HG03108 (cell line): ENCODE data around the gene B9D1.
A peak's percentile ranks its signal among the peaks of the same experiment; 100 is the strongest.

ENCODE experiments used
- ATAC-seq: cut with Tn5 transposase; IDR thresholded peaks from one replicate; pipeline ENCODE4 v1.9.1; 2021; ENCODE audit warnings: moderate library complexity; ENCODE audit not compliant: unreplicated experiment

Gene B9D1, protein sequence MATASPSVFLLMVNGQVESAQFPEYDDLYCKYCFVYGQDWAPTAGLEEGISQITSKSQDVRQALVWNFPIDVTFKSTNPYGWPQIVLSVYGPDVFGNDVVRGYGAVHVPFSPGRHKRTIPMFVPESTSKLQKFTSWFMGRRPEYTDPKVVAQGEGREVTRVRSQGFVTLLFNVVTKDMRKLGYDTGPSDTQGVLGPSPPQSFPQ

DNA sequence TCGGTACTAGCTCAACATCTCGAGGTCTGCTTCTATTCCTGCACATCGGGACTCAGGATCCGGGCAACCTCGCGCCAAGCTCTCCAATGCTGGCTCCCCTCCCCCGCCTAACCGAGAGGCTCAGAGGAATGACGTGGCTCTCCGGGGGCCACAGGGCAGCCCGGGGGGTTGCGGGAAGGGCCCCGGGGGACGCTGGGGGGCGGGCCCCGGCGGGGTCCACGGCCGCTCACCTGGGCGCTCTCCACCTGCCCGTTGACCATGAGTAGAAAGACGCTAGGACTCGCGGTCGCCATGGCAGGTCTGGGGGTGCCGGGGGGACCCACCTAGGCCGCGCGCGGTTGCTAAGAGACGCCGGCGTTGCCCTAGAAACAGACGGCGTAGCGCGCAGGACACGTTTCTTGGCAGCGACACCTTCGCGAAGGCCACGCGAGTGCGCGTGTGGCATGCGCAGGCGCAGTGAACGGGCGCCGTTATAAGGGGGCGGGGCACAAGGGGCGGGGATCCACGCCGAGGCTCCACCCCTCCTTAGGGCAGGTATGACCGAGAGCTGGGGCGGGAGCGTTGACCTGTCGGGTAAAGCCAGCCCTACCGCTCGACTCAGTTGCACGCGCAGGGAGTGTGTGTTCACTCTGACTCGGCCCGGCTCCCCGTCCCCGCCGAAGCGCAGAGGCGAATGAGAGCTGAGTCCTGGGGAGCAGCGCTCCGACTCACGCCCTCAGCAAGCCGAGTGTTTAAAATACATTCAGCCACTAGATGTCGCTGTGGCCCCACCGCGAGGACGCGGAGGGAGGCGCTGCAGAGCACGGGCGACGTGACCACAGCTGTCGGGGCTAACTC, at the start of gene B9D1:
Gene B9D1 (minus strand): TSS at position 447 of the 837 bp plus-strand sequence. CDS start 154 bp downstream, at position 293.
- peak; percentile 66 for ATAC-seq

DNA sequence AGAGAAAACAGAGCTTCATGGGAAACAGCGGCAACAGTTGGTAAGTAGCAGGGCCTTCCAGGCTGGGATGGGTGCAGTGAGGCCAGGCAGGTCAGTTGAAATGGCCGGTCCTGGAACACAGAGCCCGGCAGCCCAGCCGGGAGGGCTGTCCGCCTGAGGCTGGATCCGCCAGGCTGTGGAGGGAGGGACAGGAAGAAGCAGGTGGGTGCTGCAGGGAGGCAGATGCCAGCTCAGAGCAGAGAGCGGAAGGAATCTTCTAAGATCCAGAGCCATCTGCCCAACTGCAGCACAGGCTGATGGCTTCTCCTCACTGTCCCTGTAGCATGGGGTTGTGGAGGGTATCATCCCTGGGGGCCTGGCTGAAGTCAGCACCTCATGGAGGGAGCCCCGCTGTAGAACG, 49.1 kb upstream of the B9D1 start:
- no peak for ATAC-seq

DNA sequence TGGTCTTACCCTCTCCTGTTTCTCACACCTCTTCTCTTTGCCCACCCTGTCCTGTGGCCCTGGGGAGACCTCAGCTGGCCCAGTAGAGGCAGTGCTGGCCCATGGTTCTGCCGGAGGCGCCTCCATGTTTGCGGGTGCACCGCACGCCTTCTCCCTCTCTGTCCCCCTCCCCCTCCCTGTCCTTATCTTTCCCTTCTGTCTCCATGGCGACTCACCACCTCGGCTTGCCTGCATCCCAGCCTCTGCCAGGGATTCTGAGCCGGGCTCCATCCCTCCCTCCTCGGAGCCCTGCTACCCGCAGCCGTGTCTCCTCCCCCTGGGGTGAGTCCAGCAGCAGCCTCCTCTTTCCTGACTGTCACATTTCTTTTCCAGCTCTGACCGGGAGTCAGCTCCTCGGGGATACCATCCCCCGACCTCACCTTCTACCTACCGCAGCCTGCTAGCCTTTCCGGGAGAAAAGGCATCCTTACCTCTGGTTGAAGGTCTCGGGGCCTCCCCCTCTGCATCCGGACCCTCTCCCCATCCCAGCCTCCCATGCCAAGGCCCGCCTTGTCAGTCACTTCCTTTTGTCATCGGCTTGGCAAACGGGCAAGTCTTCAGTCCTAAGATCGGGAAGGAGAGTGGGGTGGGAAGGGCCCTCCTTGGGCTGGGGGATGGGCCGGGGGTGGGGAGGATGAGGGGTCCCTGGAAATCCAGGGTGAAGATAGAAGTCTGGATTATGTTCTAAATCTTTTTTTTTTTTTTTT, 48.5 kb upstream of the B9D1 start, which contains the start of gene RNF112:
Gene RNF112 (plus strand): TSS at position 358 of the 746 bp plus-strand sequence. CDS start 177 bp downstream, at position 535.
- ATAC-seq, result no peak

DNA sequence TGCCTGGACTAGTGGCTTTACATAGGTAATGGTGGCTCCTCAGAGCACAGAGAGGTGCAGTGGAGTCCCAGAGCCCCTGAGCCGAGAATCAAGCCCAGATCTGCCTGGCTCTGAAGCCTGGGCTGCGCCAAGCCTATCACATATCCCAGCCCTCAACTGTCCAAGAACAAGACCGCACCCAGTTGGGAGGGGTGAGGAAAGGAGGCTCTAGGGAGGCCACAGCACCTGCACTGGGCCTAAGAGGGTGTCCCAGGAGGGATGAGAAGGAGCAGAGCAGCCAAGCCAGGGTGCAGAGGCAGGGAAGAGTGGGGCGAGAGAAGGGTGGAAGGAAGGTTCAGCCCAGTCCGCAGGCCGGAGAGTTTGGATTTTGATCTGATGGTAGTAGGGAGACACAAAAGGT, 47.6 kb upstream of the B9D1 start:
- no peak for ATAC-seq

DNA sequence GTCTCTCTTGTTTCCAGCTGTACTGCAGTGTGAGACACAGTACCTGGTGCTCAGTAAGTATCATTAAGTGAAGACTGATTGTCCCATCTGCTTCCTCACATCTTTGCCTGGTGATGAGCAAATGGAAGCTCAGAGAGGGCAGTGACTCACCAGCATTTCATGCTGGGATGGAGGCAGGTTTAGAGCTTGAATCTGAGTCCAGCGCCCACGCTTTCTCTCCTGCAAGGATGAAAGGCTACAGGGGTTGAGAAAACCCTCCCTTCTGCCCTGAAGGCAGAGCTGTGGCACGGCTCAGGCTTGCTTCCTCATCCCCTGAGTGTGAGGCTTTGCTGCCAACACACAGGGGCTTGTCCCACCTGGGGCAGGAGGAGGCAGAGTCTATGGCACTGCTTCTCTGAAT, 47.0 kb upstream of the B9D1 start:
- no peak for ATAC-seq

- no peak for ATAC-seq
Observed at GRCh38 chr17:19409066-19409465, 46.5 kb upstream of the B9D1 start.

GRCh38 chr17:19408346-19408710, 45.8 kb upstream of the B9D1 start:
- ATAC-seq, result no peak

GRCh38 chr17:19407601-19408345, 45.2 kb upstream of the B9D1 start:
- no peak for ATAC-seq

DNA sequence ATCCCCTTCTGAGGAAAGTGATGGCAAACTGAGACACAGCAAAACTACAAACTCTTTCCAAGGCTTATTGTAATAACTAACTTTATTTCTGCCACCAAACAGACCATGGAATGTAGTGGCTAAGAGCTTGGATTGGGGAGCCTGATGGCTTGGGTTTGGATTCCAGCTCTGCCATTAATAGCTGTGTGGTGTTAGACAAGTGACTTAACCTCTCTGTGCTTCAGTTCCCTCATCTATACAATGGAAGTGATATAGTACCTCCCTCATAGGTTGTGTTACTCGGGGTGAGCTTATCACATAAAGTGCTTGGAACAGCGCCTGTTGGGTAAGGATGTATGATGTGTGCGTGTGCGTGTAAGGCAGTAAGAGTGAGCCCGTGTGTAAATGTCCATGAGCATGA, 42.6 kb upstream of the B9D1 start:
- no peak for ATAC-seq

DNA sequence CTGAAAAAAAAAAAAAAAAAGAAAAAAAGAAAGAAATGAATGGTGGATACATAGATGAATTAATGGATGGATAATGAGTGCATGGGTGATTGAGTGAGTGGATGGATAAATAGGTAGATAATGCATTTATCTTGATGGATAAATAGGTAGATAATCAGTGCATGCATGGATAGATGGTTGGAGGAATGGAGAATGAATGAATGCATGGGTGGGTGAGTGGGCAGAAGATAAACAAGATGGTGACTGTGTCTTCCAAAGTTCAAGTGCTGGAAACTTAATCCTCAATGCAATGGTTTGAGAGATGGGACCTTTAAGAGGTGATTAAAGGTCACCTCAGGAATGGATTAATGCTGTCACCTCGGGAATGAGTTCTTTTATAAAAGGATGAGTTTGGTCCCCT, 41.7 kb upstream of the B9D1 start:
- ATAC-seq, result no peak

DNA sequence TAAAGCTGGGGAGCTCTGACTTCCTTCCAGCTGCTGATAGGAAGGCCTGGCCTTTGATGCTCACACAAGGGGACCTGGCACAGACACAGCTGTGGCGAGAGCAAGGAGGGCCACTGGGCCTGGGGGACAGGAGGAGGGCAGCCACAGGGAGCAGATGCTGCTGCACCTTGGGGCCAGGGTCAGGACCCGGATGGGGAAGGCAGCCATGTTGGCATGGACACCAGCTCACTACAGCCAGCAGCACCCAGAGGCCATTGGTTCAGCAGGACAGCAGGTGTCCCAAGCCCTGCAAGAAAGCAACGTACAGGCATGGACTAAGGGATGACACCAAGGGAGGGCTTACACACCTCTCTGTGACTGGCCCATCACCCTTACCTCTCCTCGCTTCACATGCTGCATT, 40.5 kb upstream of the B9D1 start:
- ATAC-seq, result no peak

GRCh38 chr17:19402171-19402570, 39.6 kb upstream of the B9D1 start:
- no peak for ATAC-seq

DNA sequence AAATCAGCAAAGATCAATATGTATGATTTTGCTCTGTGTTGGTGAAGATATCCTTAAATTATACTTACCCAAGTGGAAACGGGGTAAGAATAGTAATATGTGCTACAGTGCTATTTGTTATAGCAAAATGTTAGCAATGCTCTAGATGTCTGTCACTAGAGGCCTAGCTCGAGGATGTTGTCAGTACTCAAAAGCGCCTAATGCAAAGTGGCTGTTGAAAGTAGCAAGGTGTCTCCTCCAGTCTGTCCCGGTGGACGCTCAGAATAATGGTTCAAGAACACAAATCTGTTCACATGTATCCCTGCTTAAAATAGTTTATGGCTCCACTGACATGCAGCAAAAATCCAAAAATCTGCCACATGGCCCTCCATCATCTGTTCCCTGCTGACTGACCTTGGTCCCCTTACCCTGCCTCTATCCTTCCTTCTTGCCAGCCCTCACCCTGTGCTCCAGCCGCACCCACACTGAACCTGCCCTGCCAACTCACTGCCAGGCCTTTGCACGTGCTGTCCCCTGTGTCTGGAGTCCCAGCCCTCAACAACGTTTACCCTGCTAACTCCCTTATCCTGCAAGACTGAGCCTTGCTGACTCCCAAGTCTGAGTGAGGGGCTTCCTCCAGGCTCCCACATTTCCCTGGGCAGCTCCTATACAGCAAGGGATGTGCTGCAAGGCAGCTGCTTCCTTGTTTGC, 38.9 kb upstream of the B9D1 start:
- no peak for ATAC-seq

GRCh38 chr17:19399750-19400450, 37.4 kb upstream of the B9D1 start:
- ATAC-seq, result no peak

DNA sequence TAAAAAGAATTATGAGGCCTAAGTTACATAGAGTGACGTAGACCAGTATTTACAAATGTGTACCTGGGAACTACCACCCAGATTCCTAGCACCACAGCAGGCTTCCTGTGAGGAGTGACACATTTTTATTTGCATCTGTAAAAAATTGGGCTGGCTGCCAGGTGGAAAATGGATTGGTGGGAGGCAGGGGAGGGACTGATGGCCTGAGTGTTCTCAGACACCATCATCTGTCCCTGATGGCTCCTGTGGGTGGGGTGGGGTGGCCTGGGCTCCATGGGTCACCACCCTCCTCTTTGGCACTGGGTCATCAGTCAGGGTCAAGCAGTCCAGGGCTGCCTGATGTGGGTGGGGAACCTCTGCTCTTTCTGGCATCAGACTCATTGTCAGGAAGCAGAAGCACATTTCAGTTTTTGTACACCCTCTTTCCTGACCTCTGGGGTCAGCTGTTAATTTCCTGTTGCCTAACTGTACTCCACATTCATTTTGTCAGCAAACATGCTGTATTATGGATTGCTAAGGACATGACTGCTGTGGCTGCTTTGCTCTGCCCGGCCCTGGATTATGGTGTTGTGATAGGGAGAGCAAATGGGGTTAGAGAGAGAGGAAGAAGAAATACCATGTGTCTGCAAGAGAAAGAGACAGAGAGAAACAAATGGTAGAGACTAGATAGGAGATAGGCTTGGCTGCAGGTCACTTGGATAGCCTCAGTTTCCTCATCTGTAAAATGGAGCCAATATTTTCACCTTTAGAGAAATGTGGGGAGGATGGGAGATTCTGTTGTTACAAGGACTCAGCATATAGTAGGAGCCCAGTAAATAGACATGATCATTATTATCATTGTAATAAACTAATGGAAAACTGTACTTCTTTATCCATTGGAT, 36.0 kb upstream of the B9D1 start:
- ATAC-seq, result no peak

DNA sequence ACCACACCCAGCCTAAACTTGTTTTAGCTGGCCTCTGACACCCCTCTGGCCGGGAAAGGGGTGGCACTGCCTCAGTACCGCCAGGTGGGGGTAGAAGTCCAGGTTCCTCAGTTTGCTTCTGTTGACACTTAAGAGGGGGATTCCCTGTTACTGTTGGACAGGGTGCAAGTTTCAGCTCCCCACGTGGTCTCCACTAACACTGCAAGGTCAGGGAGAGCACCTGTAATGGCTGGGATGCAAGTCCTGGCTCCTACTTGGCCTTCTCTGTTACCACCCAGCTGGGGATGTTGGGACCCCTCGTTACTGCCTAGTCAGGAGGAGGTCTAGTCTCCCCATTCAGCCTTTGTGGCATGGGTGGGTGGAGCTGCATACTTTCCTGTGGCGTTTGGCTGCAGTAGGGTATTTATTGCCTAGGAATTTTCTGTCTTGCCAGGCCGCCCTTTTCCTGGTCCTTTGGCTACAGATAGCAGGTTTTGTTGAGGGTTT, 35.1 kb upstream of the B9D1 start:
- no peak for ATAC-seq

GRCh38 chr17:19392303-19392702, 29.8 kb upstream of the B9D1 start:
- ATAC-seq, result no peak

GRCh38 chr17:19391432-19391831, 28.9 kb upstream of the B9D1 start:
- no peak for ATAC-seq

DNA sequence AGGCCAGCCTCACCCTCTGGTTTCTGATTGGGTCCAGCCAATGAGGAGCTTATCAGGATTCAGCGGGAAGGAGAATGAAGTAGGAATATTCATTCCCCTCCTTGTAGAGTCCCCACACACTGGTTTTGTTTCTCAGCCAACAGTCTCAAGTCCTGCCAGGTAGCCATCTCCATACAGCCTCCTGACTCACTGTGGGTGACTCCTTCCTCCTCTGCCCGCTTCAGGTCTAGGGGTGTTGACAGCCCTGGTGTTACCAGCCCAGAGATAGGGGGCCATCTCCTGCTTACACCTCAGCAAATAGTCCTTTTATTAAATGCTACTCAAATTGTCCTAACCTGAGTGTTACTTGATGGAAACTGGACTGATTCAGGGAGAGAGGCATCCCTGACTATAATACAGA, 28.4 kb upstream of the B9D1 start:
- ATAC-seq, result no peak
